Activated CD4-positive, alpha-beta T cell treated with anti-CD3 and anti-CD28 coated beads for 4 hours (primary cell): Measurements from ENCODE around the gene ADD2.
"Not testable (repeated sequence)": the region's sequence is repeated elsewhere in the genome, so short reads cannot be mapped to it uniquely, and the experiment has no call there.

Source experiments
- DNase-seq, 2 donors: peaks; one replicate each; pipeline ENCODE4 v3.0.0-alpha.2; 2020

Gene ADD2

DNA sequence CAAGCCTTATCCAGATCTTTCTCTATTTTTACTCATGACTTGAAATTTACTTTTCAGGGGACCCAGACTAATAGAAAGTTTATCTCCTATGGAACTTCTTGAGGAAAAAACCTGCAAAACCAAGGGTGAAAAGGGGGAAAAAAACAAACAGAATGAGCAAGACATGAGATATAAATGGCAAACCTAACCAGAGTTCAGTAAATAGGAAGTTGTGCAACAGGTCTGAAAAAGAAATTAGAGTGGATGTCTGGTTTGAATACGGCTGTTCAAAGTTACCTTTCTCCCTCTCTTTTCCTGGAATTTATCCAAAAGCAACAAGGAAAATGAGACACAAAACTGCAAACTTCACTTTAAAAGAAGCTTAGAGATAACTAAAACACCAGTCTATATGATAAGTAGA is 135.6 kb downstream of the ADD2 start:
- no peak for DNase-seq

DNA sequence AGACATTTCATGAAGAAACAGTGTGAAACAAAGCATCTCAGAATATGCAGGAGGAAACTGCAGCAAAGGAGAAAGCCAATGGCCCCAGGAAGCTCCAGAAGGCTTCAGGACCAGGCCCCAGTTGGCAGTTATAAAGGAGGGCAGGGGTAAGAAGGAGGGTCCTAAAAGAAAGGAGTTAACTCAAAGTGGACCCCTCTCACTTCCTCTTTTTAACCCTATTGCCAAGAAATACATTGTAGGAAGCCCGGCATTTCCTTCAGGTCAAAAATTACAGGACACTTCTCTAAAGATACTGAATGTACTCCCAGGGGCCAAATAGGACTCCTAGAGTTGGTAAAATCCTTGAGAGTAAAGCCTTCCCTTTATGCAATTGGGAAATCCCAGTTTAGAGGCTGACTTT is 137.2 kb downstream of the ADD2 start:
- DNase-seq = no peak

DNA sequence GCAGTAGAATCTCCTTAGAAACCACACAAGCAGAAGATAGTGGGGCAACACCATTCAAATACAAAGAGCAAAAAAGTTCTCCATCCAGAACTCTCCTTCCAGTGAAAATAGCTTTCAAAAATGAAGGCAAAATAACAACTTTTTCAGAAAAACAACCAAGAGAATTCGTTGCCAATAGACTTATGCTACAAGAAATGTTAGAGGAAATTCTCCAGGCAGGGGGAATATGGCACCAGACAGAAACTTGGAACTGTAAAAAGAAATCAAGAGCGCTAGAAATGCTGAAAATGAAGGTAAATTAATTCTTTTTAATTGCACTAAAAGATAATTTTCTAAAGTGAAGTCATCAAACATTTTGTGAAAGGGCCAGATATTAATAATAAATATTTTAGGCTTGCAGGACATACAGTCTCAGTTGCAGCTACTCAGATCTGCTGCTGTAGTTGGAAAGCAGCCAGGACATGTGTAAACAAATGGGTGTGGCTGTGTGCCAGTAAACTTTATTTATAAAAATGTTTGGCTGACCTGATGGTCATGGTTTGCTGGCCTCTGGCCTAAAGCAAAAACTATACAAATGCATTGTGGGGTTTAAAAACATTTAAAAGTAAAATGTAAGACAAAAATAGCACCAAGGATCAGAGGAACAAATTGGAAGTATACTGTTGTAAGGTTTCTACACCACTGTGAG is 140.6 kb downstream of the ADD2 start:
- no peak for DNase-seq

DNA sequence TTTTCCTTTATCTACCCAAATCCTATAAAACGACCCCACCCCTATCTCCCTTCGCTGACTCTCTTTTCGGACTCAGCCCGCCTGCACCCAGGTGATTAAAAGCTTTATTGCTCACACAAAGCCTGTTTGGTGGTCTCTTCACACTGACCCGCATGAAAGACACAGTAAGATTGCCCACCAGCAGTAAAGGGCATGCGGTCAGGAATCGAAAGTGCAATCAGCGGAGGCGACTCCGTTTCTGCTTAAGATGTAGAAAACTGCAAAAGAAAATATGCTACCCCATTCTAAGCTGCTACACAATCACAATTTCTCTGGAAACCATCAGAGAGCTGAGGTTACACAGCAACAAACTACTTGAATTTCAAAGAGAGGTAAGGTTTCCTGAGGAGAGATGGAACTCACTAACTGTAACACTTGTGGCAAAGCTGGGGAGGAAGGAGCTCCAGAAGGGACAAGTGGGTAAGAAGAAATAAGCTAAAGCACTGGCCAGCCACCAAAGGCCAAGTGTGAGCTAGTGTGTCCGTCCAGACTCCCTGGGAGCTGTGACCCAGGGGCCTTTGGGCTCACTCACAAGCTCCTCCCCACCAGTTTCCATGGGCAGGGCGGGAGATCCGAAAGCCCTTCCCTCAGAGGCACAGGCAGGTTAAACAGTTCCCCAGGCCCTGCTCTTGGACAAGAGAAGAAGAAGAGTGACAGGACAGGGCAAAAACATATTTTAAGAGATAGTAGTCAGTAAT is 141.6 kb downstream of the ADD2 start:
- DNase-seq = no peak

DNA sequence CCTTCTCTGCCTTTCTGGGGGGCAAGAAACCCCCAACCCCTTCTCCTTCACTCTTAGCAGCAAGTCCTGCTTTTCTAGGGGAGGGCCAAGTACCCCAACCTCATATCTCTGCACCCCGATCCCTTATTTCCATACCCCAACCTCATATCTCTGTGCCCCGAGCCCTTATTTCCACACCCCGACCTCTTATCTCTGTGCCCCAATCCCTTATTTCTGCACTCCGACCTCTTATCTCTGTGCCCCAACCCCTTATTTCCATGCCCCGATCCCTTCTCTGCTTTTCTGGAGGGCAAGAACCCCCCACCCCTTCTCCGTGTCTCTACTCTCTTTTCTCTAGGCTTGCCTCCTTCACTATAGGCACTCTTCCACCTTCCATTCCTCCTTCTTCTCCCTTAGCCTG is 146.5 kb downstream of the ADD2 start:
- not testable (repeated sequence) for DNase-seq

DNA sequence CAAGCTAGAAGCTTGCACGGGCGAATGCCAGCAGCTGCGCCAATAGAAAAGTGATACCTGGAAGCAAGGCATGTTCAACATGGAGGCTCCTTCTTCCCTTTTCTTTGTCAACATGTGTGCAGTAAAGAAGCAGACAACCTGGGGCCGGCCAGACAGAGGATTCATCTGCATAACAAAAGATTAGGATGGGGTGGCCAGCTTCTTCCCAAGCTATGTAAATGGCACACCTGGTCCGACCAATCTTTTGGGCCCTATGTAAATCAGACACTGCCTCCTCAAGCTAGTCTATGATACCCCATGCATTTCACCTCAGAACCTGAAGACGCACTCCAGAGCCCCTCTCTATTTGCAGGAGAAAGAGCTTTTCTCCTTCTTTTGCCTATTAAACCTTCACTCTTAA is 148.0 kb downstream of the ADD2 start:
- DNase-seq = no peak

DNA sequence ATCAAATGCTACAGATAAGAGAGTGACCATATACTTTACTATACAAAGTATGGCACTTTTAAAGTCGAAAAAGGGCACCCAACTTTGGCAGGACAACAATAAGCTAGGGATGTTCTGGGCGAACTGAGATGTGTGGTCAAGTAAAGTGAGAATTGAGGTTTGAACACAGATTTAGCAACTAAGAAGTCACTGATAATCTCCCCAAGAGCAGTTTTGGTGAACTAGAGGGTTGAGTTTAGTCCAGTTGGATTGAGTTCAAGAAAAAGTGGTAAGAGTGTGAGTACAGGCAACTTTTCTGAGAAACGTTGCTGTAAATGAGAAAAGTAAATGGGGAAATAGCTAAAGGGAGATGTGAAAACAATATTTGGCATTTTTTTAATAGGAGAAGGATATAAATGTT is 148.8 kb downstream of the ADD2 start:
- no peak for DNase-seq

DNA sequence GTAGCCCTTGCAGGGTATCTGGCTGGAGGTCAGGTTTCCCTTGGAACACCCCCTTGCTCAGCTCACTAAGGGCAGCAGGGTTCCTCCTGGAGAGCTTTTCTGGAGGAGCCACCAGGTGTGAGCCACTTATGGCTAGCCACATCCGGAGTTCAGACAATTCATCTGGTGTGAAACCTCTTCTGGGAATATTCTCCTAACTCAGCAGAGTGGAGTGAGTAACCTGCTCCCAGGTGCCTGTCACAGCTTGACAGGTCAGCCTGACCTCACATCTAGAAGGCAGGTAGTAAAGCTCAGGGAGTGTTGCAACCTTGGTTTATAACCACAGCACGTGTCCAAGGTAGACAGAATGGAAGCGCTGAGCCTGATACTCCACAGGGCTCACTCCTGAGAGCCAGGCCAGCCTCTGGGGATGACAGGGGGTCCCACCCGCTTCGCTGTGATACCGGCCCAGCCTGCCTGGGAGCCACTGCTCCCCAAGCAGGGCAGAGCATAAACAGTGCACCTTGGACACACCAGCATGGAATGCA is 151.8 kb downstream of the ADD2 start:
- DNase-seq = no peak

DNA sequence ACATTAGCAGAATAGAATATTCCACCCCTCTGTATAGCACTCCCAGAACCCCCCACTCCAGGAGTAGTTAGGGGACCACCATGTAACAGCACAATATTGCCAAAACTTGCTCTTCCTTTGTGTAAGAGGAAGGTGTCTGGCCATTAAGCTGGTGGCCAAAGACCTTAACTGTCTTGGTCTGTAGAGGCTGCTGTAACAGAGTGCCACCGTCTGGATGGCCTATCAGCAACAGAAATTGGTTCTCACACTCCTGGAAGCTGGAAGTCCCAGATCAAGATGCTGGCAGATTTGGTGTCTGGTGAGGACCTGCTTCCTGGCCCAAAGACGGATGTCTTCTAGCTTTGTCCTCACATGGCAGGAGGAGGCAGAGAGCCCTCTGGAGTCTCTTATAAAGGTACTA is 152.8 kb downstream of the ADD2 start:
- no peak for DNase-seq

DNA sequence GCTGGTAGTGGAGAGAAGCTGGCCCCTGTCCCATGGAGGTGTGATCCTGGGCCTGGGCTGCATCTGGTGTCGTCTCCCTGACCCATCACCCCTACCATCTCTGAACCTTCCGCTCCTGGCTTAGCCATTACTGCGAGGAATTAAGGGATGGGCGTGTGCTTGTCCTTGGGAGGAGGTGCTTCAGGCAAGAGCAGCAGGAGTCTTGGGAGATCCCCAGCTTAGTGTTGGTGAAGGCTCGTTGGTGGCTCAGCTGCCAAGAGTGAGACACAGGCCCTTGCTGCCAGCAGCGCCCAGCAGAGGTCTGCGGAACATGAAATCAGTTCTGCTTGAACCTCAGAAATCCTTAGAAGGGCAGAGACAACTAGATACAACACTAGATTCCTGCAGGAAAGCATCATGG is 154.5 kb downstream of the ADD2 start:
- DNase-seq = no peak

DNA sequence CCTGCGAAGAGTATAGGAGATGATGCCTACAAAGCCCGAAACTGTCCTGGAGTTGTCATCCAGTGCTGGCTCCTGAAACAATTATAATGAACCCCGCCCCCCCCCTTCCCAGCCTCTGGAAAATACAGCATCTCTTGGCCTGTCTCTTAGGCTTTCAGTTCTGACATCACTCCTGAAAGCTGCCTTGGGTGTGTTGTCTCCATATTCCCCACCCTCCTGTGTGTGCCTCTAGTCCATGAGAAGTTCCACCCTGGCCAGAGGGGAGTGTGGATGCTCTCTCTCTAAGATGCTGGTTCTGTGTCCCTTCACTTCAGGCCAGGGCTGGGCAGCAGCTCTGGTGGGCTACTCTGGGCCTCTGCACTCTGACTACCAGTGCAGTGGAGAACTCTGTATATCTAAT is 155.4 kb downstream of the ADD2 start:
- no peak for DNase-seq

DNA sequence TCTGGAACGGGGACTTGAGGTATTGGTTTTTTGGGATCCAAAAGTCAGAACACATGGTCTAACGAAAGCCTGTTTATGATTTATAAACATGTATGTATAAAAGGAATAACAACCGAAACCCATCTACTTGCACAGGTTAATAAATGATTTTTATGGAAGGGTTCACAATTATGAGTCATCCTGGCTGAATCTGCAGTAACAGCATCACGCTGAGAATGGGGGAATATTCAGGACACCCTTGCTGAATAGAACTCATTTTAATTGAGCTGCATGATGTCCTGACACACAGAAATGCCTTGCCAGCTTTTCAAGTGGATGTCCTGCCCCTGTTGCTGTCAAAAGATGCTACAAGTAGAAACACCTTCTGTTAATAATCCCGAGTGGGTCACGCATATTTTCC is 159.6 kb downstream of the ADD2 start:
- DNase-seq = no peak

DNA sequence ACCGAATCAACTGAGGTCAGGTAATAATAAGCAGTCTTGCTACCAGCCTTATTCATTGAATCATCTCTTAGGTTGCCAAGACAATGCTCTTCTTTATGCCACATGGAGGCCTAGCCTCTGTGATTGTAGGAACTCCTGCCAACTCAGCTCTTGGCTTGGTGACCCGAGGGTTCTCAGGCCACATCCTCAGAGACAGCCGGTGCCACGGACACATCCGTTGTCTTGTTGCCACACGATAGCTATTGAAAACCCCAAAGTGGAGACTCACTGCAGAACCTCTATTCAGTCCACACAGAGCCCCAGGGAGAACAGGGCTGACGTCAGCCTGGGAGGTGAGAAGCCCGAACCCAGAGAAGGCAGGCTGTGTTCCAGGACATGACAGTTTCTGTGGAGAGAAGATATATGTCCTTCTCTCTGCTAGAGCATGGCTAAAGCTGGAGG is 160.9 kb downstream of the ADD2 start:
- DNase-seq = no peak
